Smooth muscle cell (in vitro differentiated cells): Measurements from ENCODE around the gene FSTL4. TPM values are rescaled to one million over a fixed set of nuclear protein-coding genes. Genes with fewer than 3 reads are reported as not detected.

Experiments
- DNase-seq: peaks from one replicate; lab custom pipeline; 2025; ENCODE audit not compliant: unreplicated experiment; lab: John Stamatoyannopoulos, UW
- H2AFZ ChIP-seq: fragments of 200-600 bp; sonication (generic); 2 replicates; pipeline ENCODE4 v1.6.0; 2016; ENCODE audit warnings: antibody characterized with exemption, low read depth, mild to moderate bottlenecking
- H3F3A ChIP-seq: fragments of 200-600 bp; sonication (generic); 2 replicates; pipeline ENCODE4 v1.6.0; 2017; ENCODE audit warnings: antibody characterized with exemption, low read depth
- H3K27ac ChIP-seq: fragments of 200-600 bp; sonication (generic); 2 replicates; pipeline ENCODE4 v1.5.1; 2016; ENCODE audit warnings: low read depth, mild to moderate bottlenecking
- H3K27me3 ChIP-seq: fragments of 200-600 bp; sonication (generic); 2 replicates; pipeline ENCODE4 v1.6.1; 2016; ENCODE audit warnings: low read depth, mild to moderate bottlenecking
- H3K36me3 ChIP-seq: fragments of 200-600 bp; sonication (generic); 2 replicates; pipeline ENCODE4 v1.5.1; 2016; ENCODE audit warnings: low read depth
- H3K4me1 ChIP-seq: fragments of 200-600 bp; sonication (generic); 2 replicates; pipeline ENCODE4 v1.5.1; 2016; ENCODE audit warnings: low read depth
- H3K4me2 ChIP-seq: fragments of 200-600 bp; sonication (generic); 2 replicates; pipeline ENCODE4 v1.6.0; 2016; ENCODE audit warnings: mild to moderate bottlenecking
- H3K4me3 ChIP-seq: fragments of 200-600 bp; sonication (generic); 2 replicates; pipeline ENCODE4 v1.5.1; 2016; ENCODE audit warnings: mild to moderate bottlenecking
- H3K79me2 ChIP-seq: fragments of 200-600 bp; sonication (generic); 2 replicates; pipeline ENCODE4 v1.6.0; 2016; ENCODE audit warnings: low read depth, mild to moderate bottlenecking
- H3K9ac ChIP-seq: fragments of 200-600 bp; sonication (generic); 2 replicates; pipeline ENCODE4 v1.6.0; 2016; ENCODE audit warnings: low read depth
- H3K9me3 ChIP-seq: fragments of 200-600 bp; sonication (generic); replicated peaks from 2 replicates; pipeline ENCODE4 v1.5.1; 2016; ENCODE audit warnings: low read depth
- H4K20me1 ChIP-seq: fragments of 200-600 bp; sonication (generic); 2 replicates; pipeline ENCODE4 v1.6.0; 2016; ENCODE audit warnings: low read depth
- WGBS: methylation state at CpG from one replicate; pipeline ENCODE4 v1.1.7; 2016; ENCODE audit warnings: low lambda C conversion rate; 5-methylcytosine and 5-hydroxymethylcytosine counted together
- polyA plus RNA-seq: library from polyadenylated mRNA; unstranded; fragments of >200 nt; fragmentation: Nextera tagmentation; extraction: Ambion mirVana; gene quantifications from 2 replicates; pipeline ENCODE4 v1.2.1, GENCODE V29; 2016
- total RNA-seq: library from RNA; depleted of rRNA; stranded (reverse); fragments of >200 nt; gene quantifications from 2 replicates; pipeline ENCODE4 v1.2.3, GENCODE V29; 2014
- TF ChIP-seq, protein P1 (sequence below): fragments of 200-600 bp; sonication (generic); IDR thresholded peaks from 2 replicates; pipeline ENCODE4 v1.5.1; 2017; ENCODE audit warnings: borderline replicate concordance, mild to moderate bottlenecking, antibody characterized with exemption; ENCODE audit not compliant: insufficient read depth, poor library complexity, severe bottlenecking

Gene FSTL4
- total and polyA plus RNA-seq, 2 experiments from 2014 or later, result 0.49 TPM; not detected in 1

DNA sequence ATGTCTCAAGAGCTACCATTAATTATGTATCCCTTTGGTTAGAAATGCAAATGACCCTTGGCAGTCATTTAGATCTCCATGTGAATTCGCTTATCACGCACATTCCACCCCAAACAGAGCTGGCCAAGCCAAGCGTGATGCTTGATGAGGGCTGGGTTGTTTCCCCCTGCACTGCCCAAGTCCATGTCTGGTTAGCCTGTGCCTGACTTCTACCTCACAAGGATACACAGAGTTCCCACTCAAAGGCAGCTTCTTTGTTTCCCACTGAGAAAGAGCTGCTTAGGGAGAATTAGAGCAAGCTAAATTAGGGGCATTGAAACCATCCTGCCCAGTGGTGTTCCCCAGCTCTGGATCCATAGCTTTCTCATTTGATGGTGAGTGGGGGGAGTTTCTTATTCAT, 87.2 kb downstream of the FSTL4 start:
- H3K9ac ChIP-seq, result no peak overlapping the region
- H2AFZ ChIP-seq, result no peak overlapping the region
- H3K9me3 ChIP-seq, result no peaks in the 10 kb centered on the region
- no peaks in the 10 kb centered on the region for H3F3A ChIP-seq
- no peaks in the 10 kb centered on the region for H3K79me2 ChIP-seq
- no peak for DNase-seq
- H3K36me3 ChIP-seq, result no peaks in the 10 kb centered on the region
- WGBS, result 87% methylated on average over 3 of the region's 3 CpGs
- peaks cover 8% of the 10 kb centered on the region for H3K27me3 ChIP-seq
- no peak overlapping the region for H3K4me2 ChIP-seq
- no peaks in the 10 kb centered on the region for H3K4me1 ChIP-seq
- no peaks in the 10 kb centered on the region for H4K20me1 ChIP-seq
- no peak overlapping the region for H3K27ac ChIP-seq
- TF ChIP-seq, protein P1, sequence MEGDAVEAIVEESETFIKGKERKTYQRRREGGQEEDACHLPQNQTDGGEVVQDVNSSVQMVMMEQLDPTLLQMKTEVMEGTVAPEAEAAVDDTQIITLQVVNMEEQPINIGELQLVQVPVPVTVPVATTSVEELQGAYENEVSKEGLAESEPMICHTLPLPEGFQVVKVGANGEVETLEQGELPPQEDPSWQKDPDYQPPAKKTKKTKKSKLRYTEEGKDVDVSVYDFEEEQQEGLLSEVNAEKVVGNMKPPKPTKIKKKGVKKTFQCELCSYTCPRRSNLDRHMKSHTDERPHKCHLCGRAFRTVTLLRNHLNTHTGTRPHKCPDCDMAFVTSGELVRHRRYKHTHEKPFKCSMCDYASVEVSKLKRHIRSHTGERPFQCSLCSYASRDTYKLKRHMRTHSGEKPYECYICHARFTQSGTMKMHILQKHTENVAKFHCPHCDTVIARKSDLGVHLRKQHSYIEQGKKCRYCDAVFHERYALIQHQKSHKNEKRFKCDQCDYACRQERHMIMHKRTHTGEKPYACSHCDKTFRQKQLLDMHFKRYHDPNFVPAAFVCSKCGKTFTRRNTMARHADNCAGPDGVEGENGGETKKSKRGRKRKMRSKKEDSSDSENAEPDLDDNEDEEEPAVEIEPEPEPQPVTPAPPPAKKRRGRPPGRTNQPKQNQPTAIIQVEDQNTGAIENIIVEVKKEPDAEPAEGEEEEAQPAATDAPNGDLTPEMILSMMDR, result no peak
- H3K4me3 ChIP-seq, result no peak overlapping the region

DNA sequence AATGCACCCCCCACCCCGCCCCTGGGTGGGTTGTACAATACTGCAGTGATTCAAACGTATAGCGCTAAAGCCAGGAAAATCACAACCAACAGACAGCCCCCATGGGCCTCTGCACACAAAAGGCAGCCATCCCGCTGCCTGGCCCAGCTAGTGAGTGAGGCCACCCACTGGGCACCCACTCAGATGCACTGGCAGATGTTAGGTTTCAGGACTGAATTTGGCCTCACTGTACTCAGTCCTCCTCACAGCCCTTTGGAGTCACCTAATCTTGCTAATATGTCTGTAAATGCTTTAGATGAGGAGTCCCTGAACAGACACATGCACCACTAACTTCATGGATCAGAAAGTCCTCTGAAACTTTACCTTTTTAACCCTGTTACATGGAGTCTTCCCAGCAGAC, 87.7 kb downstream of the FSTL4 start:
- Histone ChIP-seq H3F3A (no peaks in the 10 kb centered on the region), H3K36me3 (no peaks in the 10 kb centered on the region), H3K27me3 (peaks cover 8% of the 10 kb centered on the region), H3K9me3 (no peaks in the 10 kb centered on the region), H3K9ac (no peak overlapping the region), H4K20me1 (no peaks in the 10 kb centered on the region), H3K79me2 (no peaks in the 10 kb centered on the region), H2AFZ (no peak overlapping the region), H3K4me1 (no peaks in the 10 kb centered on the region), H3K4me2 (no peak overlapping the region), H3K4me3 (no peak overlapping the region), H3K27ac (no peak overlapping the region)
- TF ChIP-seq, protein P1, result no peak
- 89% methylated on average over 4 of the region's 4 CpGs for WGBS
- DNase-seq, result no peak

DNA sequence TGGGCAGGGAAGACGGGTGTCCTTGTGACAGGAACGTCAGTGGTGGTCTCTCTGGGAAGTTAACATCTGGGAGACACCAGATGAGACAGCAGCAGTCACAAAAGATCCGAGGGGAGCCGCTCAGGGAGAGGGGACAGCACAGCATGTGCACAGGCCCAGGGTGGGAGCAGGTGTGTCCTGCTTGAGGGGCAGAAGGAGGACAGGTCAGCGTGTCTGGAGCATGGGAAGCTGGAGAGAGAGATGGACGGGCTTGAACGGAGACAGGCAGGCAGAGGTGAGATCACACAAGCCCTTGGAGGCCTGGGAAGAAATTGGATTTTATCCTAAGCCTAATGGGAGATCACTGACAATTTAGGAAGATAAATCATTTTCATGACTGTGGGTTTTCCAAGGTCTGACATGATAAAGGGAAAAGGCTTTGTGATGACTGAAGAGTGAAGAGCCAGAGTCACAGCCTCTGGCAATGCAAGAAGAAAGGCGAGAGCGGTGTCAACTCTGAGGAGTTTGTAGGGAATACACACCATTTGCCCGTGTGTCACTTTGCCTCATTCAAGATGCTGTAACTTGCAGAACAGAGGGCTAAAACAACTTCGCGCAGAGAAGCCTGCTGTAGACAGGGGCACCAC, 88.3 kb downstream of the FSTL4 start:
- Histone ChIP-seq H3K27me3 (peaks cover 8% of the 10 kb centered on the region), H2AFZ (no peak overlapping the region), H3K79me2 (no peaks in the 10 kb centered on the region), H3K4me1 (no peaks in the 10 kb centered on the region), H3K4me3 (no peak overlapping the region), H3K36me3 (no peaks in the 10 kb centered on the region), H3F3A (no peaks in the 10 kb centered on the region), H3K9me3 (no peaks in the 10 kb centered on the region), H3K27ac (no peak overlapping the region), H3K4me2 (no peak overlapping the region), H3K9ac (no peak overlapping the region), H4K20me1 (no peaks in the 10 kb centered on the region)
- TF ChIP-seq, protein P1, result no peak
- WGBS, result 89% methylated on average over 12 of the region's 12 CpGs
- no peak for DNase-seq

DNA sequence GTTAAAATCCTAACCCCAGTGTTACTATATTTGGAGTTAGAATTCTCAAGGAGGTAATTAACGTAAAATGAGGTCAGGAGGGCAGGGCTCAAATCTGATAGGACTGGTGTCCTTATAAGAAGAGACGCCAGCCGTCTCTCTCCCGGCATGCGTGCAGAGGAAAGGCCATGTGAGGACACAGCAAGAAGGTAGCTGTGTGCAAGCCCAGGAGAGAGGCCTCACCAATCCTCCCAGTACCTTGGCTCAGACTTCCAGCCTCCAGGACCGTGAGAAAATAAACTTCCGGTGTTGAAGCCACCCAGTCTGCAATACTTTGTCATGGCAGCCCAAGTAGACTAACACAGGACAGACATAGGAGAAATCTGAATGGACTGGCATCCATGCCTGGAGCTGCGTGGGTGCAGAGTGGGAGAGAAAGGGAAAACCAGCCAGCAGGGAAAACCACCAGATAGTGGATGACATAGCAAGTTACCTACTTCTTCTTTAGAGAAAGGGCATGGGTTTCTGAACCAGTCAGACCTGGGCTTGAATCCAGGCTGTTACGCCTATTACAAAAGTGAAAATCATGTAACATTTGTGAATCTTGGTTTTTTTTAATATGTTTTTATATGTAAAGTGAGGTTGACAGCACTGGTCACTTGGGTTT, 89.2 kb downstream of the FSTL4 start:
- H3K4me2 ChIP-seq, result no peak overlapping the region
- H3K4me1 ChIP-seq, result no peaks in the 10 kb centered on the region
- no peak overlapping the region for H3K4me3 ChIP-seq
- no peaks in the 10 kb centered on the region for H3K79me2 ChIP-seq
- H3K27me3 ChIP-seq, result peaks cover 8% of the 10 kb centered on the region
- H3F3A ChIP-seq, result no peaks in the 10 kb centered on the region
- no peak for DNase-seq
- 79% methylated on average over 9 of the region's 9 CpGs for WGBS
- no peaks in the 10 kb centered on the region for H3K9me3 ChIP-seq
- TF ChIP-seq, protein P1, result no peak
- H2AFZ ChIP-seq, result no peak overlapping the region
- no peak overlapping the region for H3K9ac ChIP-seq
- H3K36me3 ChIP-seq, result no peaks in the 10 kb centered on the region
- H4K20me1 ChIP-seq, result no peaks in the 10 kb centered on the region
- H3K27ac ChIP-seq, result no peak overlapping the region
